OCI-LY1 (cell line): ENCODE data around the gene USPL1.

Experiments
- H2AFZ ChIP-seq: fragments of 200-600 bp; sonication (generic), shearing (Covaris generic); 2 replicates; pipeline ENCODE4 v1.6.0; 2014; ENCODE audit warnings: antibody characterized with exemption, mild to moderate bottlenecking, low read length
- H3F3A ChIP-seq: fragments of 200-600 bp; sonication (generic), shearing (Covaris generic); 2 replicates; pipeline ENCODE4 v1.6.0; 2014; ENCODE audit warnings: mild to moderate bottlenecking, antibody characterized with exemption, low read length, moderate library complexity; ENCODE audit not compliant: insufficient read depth
- H3K27ac ChIP-seq: fragments of 200-600 bp; sonication (generic); 2 replicates; pipeline ENCODE4 v1.5.1; 2014; ENCODE audit warnings: low read length, mixed run types, mild to moderate bottlenecking, low read depth; ENCODE audit not compliant: poor library complexity, severe bottlenecking
- H3K27me3 ChIP-seq: fragments of 200-600 bp; sonication (generic); 2 replicates; pipeline ENCODE4 v1.6.0; 2014; ENCODE audit warnings: antibody characterized with exemption, mild to moderate bottlenecking, low read length, moderate library complexity; ENCODE audit not compliant: insufficient read depth
- H3K36me3 ChIP-seq: fragments of 200-600 bp; sonication (generic); 2 replicates; pipeline ENCODE4 v1.6.1; 2014; ENCODE audit warnings: mild to moderate bottlenecking, antibody characterized with exemption, low read length, moderate library complexity, mixed read lengths; ENCODE audit not compliant: insufficient read depth
- H3K4me1 ChIP-seq: fragments of 200-600 bp; sonication (generic); 2 replicates; pipeline ENCODE4 v1.5.1; 2014; ENCODE audit warnings: mild to moderate bottlenecking, low read length, moderate library complexity; ENCODE audit not compliant: insufficient read depth, severe bottlenecking
- H3K4me2 ChIP-seq: fragments of 200-600 bp; sonication (generic), shearing (Covaris generic); 2 replicates; pipeline ENCODE4 v1.6.1; 2014; ENCODE audit warnings: low read length
- H3K4me3 ChIP-seq: fragments of 200-600 bp; sonication (generic); 2 replicates; pipeline ENCODE4 v1.5.1; 2014; ENCODE audit warnings: low read length, low read depth, mild to moderate bottlenecking, mixed read lengths; ENCODE audit not compliant: poor library complexity, severe bottlenecking
- H3K79me2 ChIP-seq: fragments of 200-600 bp; shearing (Covaris generic); 2 replicates; pipeline ENCODE4 v1.6.1; 2016; ENCODE audit warnings: mixed run types, low read length, mixed read lengths; ENCODE audit not compliant: insufficient read depth
- H3K9ac ChIP-seq: fragments of 200-600 bp; sonication (generic), shearing (Covaris generic); 2 replicates; pipeline ENCODE4 v1.6.1; 2014; ENCODE audit warnings: mild to moderate bottlenecking, low read length, mixed read lengths
- H3K9me2 ChIP-seq: fragments of 200-600 bp; sonication (generic), shearing (Covaris generic); 2 replicates; pipeline ENCODE4 v1.6.1; 2014; ENCODE audit warnings: low read depth, mild to moderate bottlenecking, low read length, mixed read lengths
- H3K9me3 ChIP-seq: fragments of 200-600 bp; shearing (Covaris generic); 2 replicates; pipeline ENCODE4 v1.6.1; 2014; ENCODE audit warnings: low read length, mixed read lengths
- H4K20me1 ChIP-seq: fragments of 200-600 bp; sonication (generic), shearing (Covaris generic); 2 replicates; pipeline ENCODE4 v1.6.0; 2016; ENCODE audit warnings: mild to moderate bottlenecking, low read length; ENCODE audit not compliant: insufficient read depth
- CTCF ChIP-seq: fragments of 200-600 bp; sonication (generic), shearing (Covaris generic); IDR thresholded peaks from 2 replicates; pipeline ENCODE4 v1.5.1; 2017; ENCODE audit warnings: mild to moderate bottlenecking, antibody characterized with exemption, low read length, moderate library complexity, mixed read lengths
- EZH2 ChIP-seq: fragments of 200-600 bp; sonication (generic), shearing (Covaris generic); IDR thresholded peaks from 2 replicates; pipeline ENCODE4 v1.8.0; 2017; ENCODE audit warnings: borderline replicate concordance, mixed run types, mild to moderate bottlenecking, antibody characterized with exemption, low read length, moderate library complexity, mixed read lengths

Gene USPL1

GRCh38 chr13:30572859-30573275 lies 44.9 kb upstream of the USPL1 start:
- peak overlapping the region; percentile 96 for H2AFZ ChIP-seq
- H3K4me1 ChIP-seq = peaks cover 16% of the 10 kb centered on the region
- no peaks in the 10 kb centered on the region for H3F3A ChIP-seq
- no peaks in the 10 kb centered on the region for H3K79me2 ChIP-seq
- TF ChIP-seq EZH2 (no peak), CTCF (peak; percentile 65)
- no peaks in the 10 kb centered on the region for H4K20me1 ChIP-seq
- H3K9me3 ChIP-seq = no peaks in the 10 kb centered on the region
- H3K4me2 ChIP-seq = peak overlapping the region; percentile 91
- H3K27ac ChIP-seq = peak overlapping the region; percentile 71
- H3K4me3 ChIP-seq = peak overlapping the region; percentile 55
- no peaks in the 10 kb centered on the region for H3K36me3 ChIP-seq
- peak overlapping the region; percentile 69 for H3K9ac ChIP-seq
- H3K27me3 ChIP-seq = no peaks in the 10 kb centered on the region
- no peaks in the 10 kb centered on the region for H3K9me2 ChIP-seq

- no peak overlapping the region for H3K27ac ChIP-seq
- no peaks in the 10 kb centered on the region for H3K27me3 ChIP-seq
- no peak overlapping the region for H3K9ac ChIP-seq
- no peak overlapping the region for H3K4me2 ChIP-seq
- no peaks in the 10 kb centered on the region for H3K79me2 ChIP-seq
- TF ChIP-seq CTCF (no peak), EZH2 (no peak)
- no peaks in the 10 kb centered on the region for H3F3A ChIP-seq
- H3K9me3 ChIP-seq = no peaks in the 10 kb centered on the region
- H2AFZ ChIP-seq = no peak overlapping the region
- no peaks in the 10 kb centered on the region for H3K9me2 ChIP-seq
- H3K36me3 ChIP-seq = no peaks in the 10 kb centered on the region
- no peaks in the 10 kb centered on the region for H4K20me1 ChIP-seq
- H3K4me3 ChIP-seq = no peak overlapping the region
- H3K4me1 ChIP-seq = peaks cover 16% of the 10 kb centered on the region
These were observed 41.2 kb upstream of the USPL1 start for GRCh38 chr13:30576528-30576927.

- H3K4me2 ChIP-seq = no peak overlapping the region
- H3K27ac ChIP-seq = no peak overlapping the region
These were observed 40.3 kb upstream of the USPL1 start for GRCh38 chr13:30577401-30577852.

More at GRCh38 chr13:30577401-30577852, 40.3 kb upstream of the USPL1 start:
- Histone ChIP-seq H3K4me3 (no peak overlapping the region), H2AFZ (no peak overlapping the region), H3K4me1 (peaks cover 9% of the 10 kb centered on the region), H4K20me1 (no peaks in the 10 kb centered on the region), H3F3A (no peaks in the 10 kb centered on the region), H3K36me3 (no peaks in the 10 kb centered on the region), H3K9me2 (no peaks in the 10 kb centered on the region), H3K27me3 (no peaks in the 10 kb centered on the region), H3K9me3 (no peaks in the 10 kb centered on the region), H3K9ac (no peak overlapping the region), H3K79me2 (no peaks in the 10 kb centered on the region)
- TF ChIP-seq CTCF = no peak
- TF ChIP-seq EZH2 = no peak
